ENCODE results near the gene NACA.
"Not testable (repeated sequence)": the region's sequence is repeated elsewhere in the genome, so short reads cannot be mapped to it uniquely, and the experiment has no call there.

The NACA gene

GRCh38 chr12:56724701-56724971, 463 bp downstream of the NACA start:
- DNase-seq (ENCODE audit: low read depth, low spot score): no peak

GRCh38 chr12:56723889-56724700, 1.0 kb downstream of the NACA start:
- DNase-seq (ENCODE audit: low read depth, low spot score): peak; percentile 28

- DNase-seq (ENCODE audit: low read depth, low spot score): no peak
Observed at GRCh38 chr12:56723352-56723751, 1.7 kb downstream of the NACA start.

GRCh38 chr12:56722832-56723231, 2.3 kb downstream of the NACA start:
- DNase-seq (ENCODE audit: low read depth, low spot score): no peak

- DNase-seq (ENCODE audit: low read depth, low spot score): no peak
Observed at GRCh38 chr12:56721721-56722120, 3.4 kb downstream of the NACA start.

- no peak for DNase-seq (ENCODE audit: low read depth, low spot score)
Observed at GRCh38 chr12:56721216-56721615, 3.9 kb downstream of the NACA start.

- DNase-seq (ENCODE audit: low read depth, low spot score): no peak
Observed at GRCh38 chr12:56720731-56721151, 4.4 kb downstream of the NACA start.

GRCh38 chr12:56719056-56719455, 6.0 kb downstream of the NACA start:
- no peak for DNase-seq (ENCODE audit: low read depth, low spot score)

- DNase-seq (ENCODE audit: low read depth, low spot score): no peak
Observed at GRCh38 chr12:56718636-56719035, 6.5 kb downstream of the NACA start.

- DNase-seq (ENCODE audit: low read depth, low spot score): no peak
Observed at GRCh38 chr12:56718149-56718548, 7.0 kb downstream of the NACA start.

- DNase-seq (ENCODE audit: low read depth, low spot score): no peak
Observed at GRCh38 chr12:56716933-56717880, 7.9 kb downstream of the NACA start.

GRCh38 chr12:56716458-56716857, 8.6 kb downstream of the NACA start:
- no peak for DNase-seq (ENCODE audit: low read depth, low spot score)

- no peak for DNase-seq (ENCODE audit: low read depth, low spot score)
Observed at GRCh38 chr12:56715798-56716197, 9.3 kb downstream of the NACA start.

GRCh38 chr12:56714431-56714929, 10.6 kb downstream of the NACA start:
- DNase-seq (ENCODE audit: low read depth, low spot score): no peak

- no peak for DNase-seq (ENCODE audit: low read depth, low spot score)
Observed at GRCh38 chr12:56713345-56713744, 11.8 kb downstream of the NACA start.

GRCh38 chr12:56709759-56710376, 15.2 kb downstream of the NACA start:
- no peak for DNase-seq (ENCODE audit: low read depth, low spot score)

GRCh38 chr12:56704522-56704921, 20.6 kb downstream of the NACA start:
- DNase-seq (ENCODE audit: low read depth, low spot score): not testable (repeated sequence)

GRCh38 chr12:56699020-56699661, 26.0 kb downstream of the NACA start:
- no peak for DNase-seq (ENCODE audit: low read depth, low spot score)

GRCh38 chr12:56695327-56696101, 29.6 kb downstream of the NACA start:
- DNase-seq (ENCODE audit: low read depth, low spot score): no peak

GRCh38 chr12:56694161-56694560, 30.9 kb downstream of the NACA start:
- DNase-seq (ENCODE audit: low read depth, low spot score): no peak

GRCh38 chr12:56688846-56689109, 36.3 kb downstream of the NACA start:
- no peak for DNase-seq (ENCODE audit: low read depth, low spot score)
